GM23248 (cell line): ENCODE data around the gene EI24. TPM values are rescaled to one million over a fixed set of nuclear protein-coding genes. Genes with fewer than 3 reads are reported as not detected.

ENCODE experiments used
- DNase-seq: peaks from one replicate; pipeline ENCODE4 v3.0.0-alpha.2; 2015
- H2AFZ ChIP-seq: fragments of 200-600 bp; sonication (generic); 2 replicates; pipeline ENCODE4 v1.6.1; 2016; ENCODE audit warnings: antibody characterized with exemption
- H3F3A ChIP-seq: fragments of 200-600 bp; sonication (generic); 2 replicates; pipeline ENCODE4 v1.6.1; 2016; ENCODE audit warnings: mild to moderate bottlenecking, antibody characterized with exemption, mixed run types; ENCODE audit not compliant: insufficient read depth
- H3K27ac ChIP-seq: fragments of 200-600 bp; sonication (generic); 2 replicates; pipeline ENCODE4 v1.5.1; 2016; ENCODE audit warnings: mild to moderate bottlenecking
- H3K27me3 ChIP-seq: fragments of 200-600 bp; sonication (generic); replicated peaks from 2 replicates; pipeline ENCODE4 v1.6.1; 2016; ENCODE audit warnings: mild to moderate bottlenecking; ENCODE audit not compliant: insufficient read depth
- H3K36me3 ChIP-seq: fragments of 200-600 bp; sonication (generic); 2 replicates; pipeline ENCODE4 v1.6.1; 2016; ENCODE audit warnings: low read depth, mild to moderate bottlenecking
- H3K4me1 ChIP-seq: fragments of 200-600 bp; sonication (generic); 2 replicates; pipeline ENCODE4 v1.6.1; 2016; ENCODE audit warnings: mild to moderate bottlenecking; ENCODE audit not compliant: insufficient read depth
- H3K4me2 ChIP-seq: fragments of 200-600 bp; sonication (generic); one replicate; pipeline ENCODE4 v1.6.1; 2016; ENCODE audit warnings: mild to moderate bottlenecking; ENCODE audit not compliant: unreplicated experiment
- H3K4me3 ChIP-seq: fragments of 200-600 bp; sonication (generic); 2 replicates; pipeline ENCODE4 v1.5.1; 2016; ENCODE audit warnings: mild to moderate bottlenecking
- H3K79me2 ChIP-seq: fragments of 200-600 bp; sonication (generic); 2 replicates; pipeline ENCODE4 v1.6.1; 2016; ENCODE audit warnings: mild to moderate bottlenecking; ENCODE audit not compliant: insufficient read depth
- H3K9ac ChIP-seq: fragments of 200-600 bp; sonication (generic); 2 replicates; pipeline ENCODE4 v1.6.1; 2016; ENCODE audit warnings: mild to moderate bottlenecking
- H3K9me2 ChIP-seq: fragments of 200-600 bp; sonication (generic); 2 replicates; pipeline ENCODE4 v1.6.1; 2016; ENCODE audit warnings: mixed run types, mild to moderate bottlenecking, moderate library complexity; ENCODE audit not compliant: insufficient read depth
- H3K9me3 ChIP-seq: fragments of 200-600 bp; sonication (generic); one replicate; pipeline ENCODE4 v1.6.1; 2017; ENCODE audit warnings: low read depth
- H4K20me1 ChIP-seq: fragments of 200-600 bp; sonication (generic); 2 replicates; pipeline ENCODE4 v1.6.0; 2016; ENCODE audit not compliant: insufficient read depth
- EZH2 ChIP-seq: fragments of 200-600 bp; sonication (generic); IDR thresholded peaks from 2 replicates; pipeline ENCODE4 v1.6.1; 2018; ENCODE audit warnings: antibody characterized with exemption, mild to moderate bottlenecking; ENCODE audit not compliant: insufficient read depth, poor library complexity, severe bottlenecking
- EZH2phosphoT487 ChIP-seq: fragments of 200-600 bp; sonication (generic); IDR thresholded peaks from 2 replicates; pipeline ENCODE4 v1.6.1; 2018; ENCODE audit warnings: antibody characterized with exemption, moderate library complexity, mild to moderate bottlenecking, low read depth; ENCODE audit not compliant: insufficient read depth
- WGBS, 2 experiments: methylation state at CpG; one replicate each; pipeline ENCODE4 v1.1.6; 2015 to 2017; ENCODE audit warnings: low lambda C conversion rate in 2 of 2, low coverage in 1 of 2; ENCODE audit errors: missing lambda C conversion rate in 2 of 2; 5-methylcytosine and 5-hydroxymethylcytosine counted together
- in situ Hi-C: fragments of 300-500 bp; cut with MboI; formaldehyde crosslinking; loops from 2 replicates; pipeline ENCODE4 v1.15.0; 2020
- polyA plus RNA-seq: library from polyadenylated mRNA; unstranded; fragments of >200 nt; fragmentation: Nextera tagmentation; extraction: Ambion mirVana; gene quantifications from 2 replicates; pipeline ENCODE4 v1.2.1, GENCODE V29; 2016
- total RNA-seq: library from RNA; depleted of rRNA; stranded (reverse); fragments of >200 nt; shearing (Covaris generic); gene quantifications from 2 replicates; pipeline ENCODE4 v1.2.3, GENCODE V29; 2014

EI24 gene
- total and polyA plus RNA-seq, 2 experiments from 2014 or later: 139 to 145 TPM

GRCh38 chr11:125618383-125618782 is 49.1 kb downstream of the EI24 start:
- TF ChIP-seq EZH2: no peak
- TF ChIP-seq EZH2phosphoT487: no peak
- H3K9me2 ChIP-seq: no peaks in the 10 kb centered on the region
- H3F3A ChIP-seq: peaks cover 33% of the 10 kb centered on the region
- peaks cover 70% of the 10 kb centered on the region for H3K36me3 ChIP-seq
- no peaks in the 10 kb centered on the region; the same call in 1 of the 2 replicates for H3K79me2 ChIP-seq
- peaks cover 10% of the 10 kb centered on the region for H3K4me1 ChIP-seq
- in situ Hi-C loops: no loop called here
- no peak for DNase-seq
- no peak overlapping the region for H2AFZ ChIP-seq
- H3K9me3 ChIP-seq: no peaks in the 10 kb centered on the region
- no peaks in the 10 kb centered on the region for H4K20me1 ChIP-seq
- no peak overlapping the region for H3K9ac ChIP-seq
- H3K4me2 ChIP-seq: no peak overlapping the region
- H3K27me3 ChIP-seq: no peaks in the 10 kb centered on the region
- H3K4me3 ChIP-seq: no peak overlapping the region
- no peak overlapping the region for H3K27ac ChIP-seq
- WGBS, 2 experiments: 81 to 92% methylated on average over 4 of the region's 4 CpGs

GRCh38 chr11:125621995-125622394 is 52.7 kb downstream of the EI24 start:
- no peak overlapping the region for H3K4me3 ChIP-seq
- 68% methylated on average over 2 of the region's 2 CpGs for WGBS, 2 experiments
- TF ChIP-seq EZH2phosphoT487 (no peak), EZH2 (no peak)
- H3K4me1 ChIP-seq: peaks cover 17% of the 10 kb centered on the region
- H4K20me1 ChIP-seq: no peaks in the 10 kb centered on the region
- in situ Hi-C loops: no loop called here
- H3K9ac ChIP-seq: no peak overlapping the region
- H3K4me2 ChIP-seq: no peak overlapping the region
- H3K27me3 ChIP-seq: no peaks in the 10 kb centered on the region
- DNase-seq: peak; percentile 55
- peaks cover 36% of the 10 kb centered on the region for H3K36me3 ChIP-seq
- no peaks in the 10 kb centered on the region for H3K9me2 ChIP-seq
- no peak overlapping the region for H2AFZ ChIP-seq
- peaks cover 3% of the 10 kb centered on the region for H3K79me2 ChIP-seq
- H3K9me3 ChIP-seq: no peaks in the 10 kb centered on the region
- H3K27ac ChIP-seq: no peak overlapping the region
- peaks cover 58% of the 10 kb centered on the region for H3F3A ChIP-seq

GRCh38 chr11:125623064-125623463 is 53.8 kb downstream of the EI24 start:
- H3K9me3 ChIP-seq: no peaks in the 10 kb centered on the region
- no peak overlapping the region for H3K27ac ChIP-seq
- no peak overlapping the region for H3K9ac ChIP-seq
- no peaks in the 10 kb centered on the region for H3K9me2 ChIP-seq
- 47 to 68% methylated on average over 1 of the region's 1 CpG for WGBS, 2 experiments
- H4K20me1 ChIP-seq: no peaks in the 10 kb centered on the region
- H3K36me3 ChIP-seq: peaks cover 25% of the 10 kb centered on the region
- no peak overlapping the region for H3K4me2 ChIP-seq
- no peak for DNase-seq
- H3K4me1 ChIP-seq: peaks cover 25% of the 10 kb centered on the region
- H3K27me3 ChIP-seq: no peaks in the 10 kb centered on the region
- no peak for TF ChIP-seq EZH2
- no peak for TF ChIP-seq EZH2phosphoT487
- peaks cover 14% of the 10 kb centered on the region for H3K79me2 ChIP-seq
- H3F3A ChIP-seq: peaks cover 61% of the 10 kb centered on the region
- in situ Hi-C loops: no loop called here
- H2AFZ ChIP-seq: no peak overlapping the region
- H3K4me3 ChIP-seq: no peak overlapping the region

- 63 to 69% methylated on average over 9 of the region's 9 CpGs for WGBS, 2 experiments
- Histone ChIP-seq H3K4me2 (peak within 1 kb of the TSS; percentile 91), H3K4me3 (peak within 1 kb of the TSS; percentile 91), H2AFZ (peak within 1 kb of the TSS; percentile 93), H3K27ac (peak within 1 kb of the TSS; percentile 91), H3K4me1 (peaks cover 25% of the 10 kb centered on the region), H3K9ac (peak within 1 kb of the TSS; percentile 92), H3K9me2 (no peaks in the 10 kb centered on the region), H3F3A (peaks cover 55% of the 10 kb centered on the region), H4K20me1 (no peaks in the 10 kb centered on the region), H3K27me3 (no peaks in the 10 kb centered on the region), H3K9me3 (no peaks in the 10 kb centered on the region), H3K36me3 (peaks cover 8% of the 10 kb centered on the region), H3K79me2 (peaks cover 24% of the 10 kb centered on the region)
- no peak for TF ChIP-seq EZH2phosphoT487
- TF ChIP-seq EZH2: no peak
- in situ Hi-C loops: no loop called here
- no peak for DNase-seq
These were observed 55.5 kb downstream of the EI24 start, which contains the start of gene CHEK1 for GRCh38 chr11:125624756-125625213. TSS of gene CHEK1 (plus strand) at chr11:125625163. CDS start at chr11:125626769, 1,606 bp downstream.
